Gastrocnemius medialis (tissue), 4 donors: Measurements from ENCODE around the gene PI4KA. TPM values are rescaled to one million over a fixed set of nuclear protein-coding genes. Genes with fewer than 3 reads are reported as not detected.

Experiments used
- ATAC-seq, 2 donors: fragments of 150-250 bp; one replicate each; pipeline ENCODE4 v1.9.1; 2016
- DNase-seq, 2 donors: peaks; one replicate each; pipeline ENCODE4 v3.0.0-alpha.2; 2019
- H3K27ac ChIP-seq, 4 donors: fragments of 200-600 bp; sonication (generic); 1 replicate in 1 of 4; 2 replicates in 3 of 4; pipeline ENCODE4 v1.5.1; 2016 to 2018; ENCODE audit warnings: mild to moderate bottlenecking in 2 of 4, moderate library complexity in 1 of 4
- H3K27me3 ChIP-seq, 3 donors: fragments of 200-600 bp; sonication (generic) in 2 of 3; 1 replicate in 1 of 3; 2 replicates in 2 of 3; pipeline versions ENCODE4 v1.5.1 to v1.6.0; 2016 to 2019; ENCODE audit warnings: mild to moderate bottlenecking in 1 of 3, moderate library complexity in 1 of 3
- H3K36me3 ChIP-seq, 2 donors: fragments of 200-600 bp; sonication (generic) in 1 of 2; one replicate each; pipeline ENCODE4 v1.5.1; 2017 to 2018
- H3K4me1 ChIP-seq, 2 donors: fragments of 200-600 bp; sonication (generic) in 1 of 2; one replicate each; pipeline ENCODE4 v1.5.1; 2016 to 2017; ENCODE audit warnings: mild to moderate bottlenecking in 2 of 2
- H3K4me3 ChIP-seq, 4 donors: fragments of 200-600 bp; sonication (generic) in 3 of 4; 1 replicate in 1 of 4; 2 replicates in 3 of 4; pipeline ENCODE4 v1.5.1; 2016 to 2019; ENCODE audit warnings: mild to moderate bottlenecking in 2 of 4
- H3K9me3 ChIP-seq, 3 donors: fragments of 200-600 bp; sonication (generic) in 2 of 3; 1 replicate in 1 of 3; 2 replicates in 2 of 3; pipeline ENCODE4 v1.5.1; 2016 to 2019
- POLR2A ChIP-seq, 2 donors: fragments of 450-650 bp; IDR thresholded peaks; one replicate each; pipeline ENCODE4 v1.6.1; 2017; ENCODE audit warnings: antibody characterized with exemption in 2 of 2, mild to moderate bottlenecking in 2 of 2, moderate library complexity in 2 of 2
- in situ Hi-C, 4 donors: fragments of 200-750 bp; cut with MboI; loops; one replicate each; pipeline versions ENCODE4 v1.15.0 to v1.8.0; 2017; ENCODE audit warnings: low sequenced_read_pairs in 4 of 4
- intact Hi-C: fragments of 100-400 bp; cut with DNase I; formaldehyde crosslinking; loops from one replicate; pipeline ENCODE4 v1.15.1; 2023; ENCODE audit warnings: low total_unique reads
- total RNA-seq, 4 donors: library from RNA; depleted of rRNA; stranded (reverse); fragments of >200 nt; gene quantifications; one replicate each; pipeline versions ENCODE4 v1.1.0 to v1.2.3, GENCODE V29; 2016
- TF ChIP-seq, protein P1 (sequence below), 5 experiments: fragments of 450-650 bp in 3 of 5; fragments of 200-600 bp in 2 of 5; sonication (generic) in 2 of 5; IDR thresholded peaks in 4 of 5; conservative IDR thresholded peaks in 1 of 5; 1 replicate in 4 of 5; 2 replicates in 1 of 5; pipeline ENCODE4 v1.5.1; 2016 to 2019; ENCODE audit warnings: antibody characterized with exemption in 5 of 5, mild to moderate bottlenecking in 3 of 5, moderate library complexity in 3 of 5

The PI4KA gene
- total RNA-seq, 4 donors from 2014 or later: 40.1 to 59.7 (median 45.4) TPM

DNA sequence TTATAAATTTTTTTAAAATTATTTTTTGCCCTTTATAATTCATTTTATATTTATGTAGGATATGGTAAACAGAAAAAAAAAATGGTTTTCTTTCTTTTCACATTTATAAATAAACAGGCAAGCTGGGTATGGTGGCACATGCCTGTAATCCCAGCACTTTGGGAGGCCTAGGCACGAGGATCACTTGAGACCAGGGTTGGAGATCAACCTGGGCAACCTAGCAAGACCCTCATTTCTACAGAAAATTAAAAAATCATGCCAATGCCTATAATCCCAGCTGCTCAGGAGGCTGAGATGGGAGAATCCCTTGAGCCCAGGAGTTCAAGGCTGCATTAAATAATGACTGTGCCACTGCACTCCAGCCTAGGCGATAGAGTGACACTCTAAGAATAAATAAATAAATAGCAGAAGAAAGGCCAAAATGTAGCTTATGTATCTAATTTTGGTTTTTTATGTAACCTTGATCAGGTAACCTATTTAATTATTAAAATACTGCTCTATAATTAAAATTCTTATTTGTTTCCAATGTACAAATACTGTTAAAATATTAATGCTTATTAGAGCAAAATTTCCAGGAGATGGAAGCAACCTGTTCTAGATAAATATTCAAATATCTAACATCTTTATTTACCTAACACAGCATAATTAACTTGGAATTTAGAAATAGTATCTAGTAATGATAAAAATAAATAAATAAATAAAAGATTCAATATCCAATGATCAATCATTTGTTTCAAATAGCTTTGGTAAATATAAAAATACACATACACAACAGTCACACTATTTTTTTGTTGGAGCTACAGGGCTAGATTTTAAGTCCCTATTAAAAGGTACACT, 21.4 kb downstream of the PI4KA start:
- H3K4me3 ChIP-seq: no peak overlapping the region
- intact Hi-C loops: no loop called here
- DNase-seq: no peak
- no peak for TF ChIP-seq POLR2A (IDR thresholded peaks at IDR 0.05)
- TF ChIP-seq, protein P1, sequence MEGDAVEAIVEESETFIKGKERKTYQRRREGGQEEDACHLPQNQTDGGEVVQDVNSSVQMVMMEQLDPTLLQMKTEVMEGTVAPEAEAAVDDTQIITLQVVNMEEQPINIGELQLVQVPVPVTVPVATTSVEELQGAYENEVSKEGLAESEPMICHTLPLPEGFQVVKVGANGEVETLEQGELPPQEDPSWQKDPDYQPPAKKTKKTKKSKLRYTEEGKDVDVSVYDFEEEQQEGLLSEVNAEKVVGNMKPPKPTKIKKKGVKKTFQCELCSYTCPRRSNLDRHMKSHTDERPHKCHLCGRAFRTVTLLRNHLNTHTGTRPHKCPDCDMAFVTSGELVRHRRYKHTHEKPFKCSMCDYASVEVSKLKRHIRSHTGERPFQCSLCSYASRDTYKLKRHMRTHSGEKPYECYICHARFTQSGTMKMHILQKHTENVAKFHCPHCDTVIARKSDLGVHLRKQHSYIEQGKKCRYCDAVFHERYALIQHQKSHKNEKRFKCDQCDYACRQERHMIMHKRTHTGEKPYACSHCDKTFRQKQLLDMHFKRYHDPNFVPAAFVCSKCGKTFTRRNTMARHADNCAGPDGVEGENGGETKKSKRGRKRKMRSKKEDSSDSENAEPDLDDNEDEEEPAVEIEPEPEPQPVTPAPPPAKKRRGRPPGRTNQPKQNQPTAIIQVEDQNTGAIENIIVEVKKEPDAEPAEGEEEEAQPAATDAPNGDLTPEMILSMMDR (IDR thresholded peaks at IDR 0.05 in 4 of 5, conservative IDR thresholded peaks at IDR 0.05 in 1 of 5): no peak
- no peaks in the 10 kb centered on the region for H3K27me3 ChIP-seq
- peaks cover 0 to 19% of the 10 kb centered on the region in 2 donors for H3K36me3 ChIP-seq
- H3K9me3 ChIP-seq: no peaks in the 10 kb centered on the region
- ATAC-seq: no peak
- no peaks in the 10 kb centered on the region for H3K4me1 ChIP-seq
- H3K27ac ChIP-seq: no peak overlapping the region
- in situ Hi-C loops: no loop called here

DNA sequence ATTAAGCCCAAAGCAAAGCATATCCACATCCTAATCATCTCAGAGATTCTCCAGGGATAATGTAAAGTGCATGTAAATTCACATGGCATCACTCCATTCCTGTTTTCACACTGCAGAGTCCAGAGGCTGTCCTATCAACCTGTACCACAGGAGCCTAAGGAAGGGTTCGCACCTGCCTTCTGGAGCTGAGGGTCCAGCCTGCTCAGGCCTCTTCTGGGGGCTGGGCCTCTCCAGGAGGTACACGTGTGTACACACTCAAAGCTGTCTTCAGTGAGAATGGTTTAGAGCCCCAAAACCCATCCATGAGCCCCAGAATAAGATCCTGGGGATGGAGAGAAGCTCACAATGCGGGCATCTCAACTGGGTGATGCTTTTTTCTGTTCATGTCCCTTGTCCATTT, 23.9 kb downstream of the PI4KA start:
- Histone ChIP-seq H3K36me3 (peaks cover 0 to 42% of the 10 kb centered on the region in 2 donors), H3K27ac (no peak overlapping the region), H3K9me3 (no peaks in the 10 kb centered on the region), H3K4me3 (no peak overlapping the region), H3K4me1 (no peaks in the 10 kb centered on the region), H3K27me3 (no peaks in the 10 kb centered on the region)
- intact Hi-C loops (no loop called here), in situ Hi-C loops (no loop called here)
- DNase-seq (no peak), ATAC-seq (no peak)
- TF ChIP-seq, protein P1 (IDR thresholded peaks at IDR 0.05 in 4 of 5, conservative IDR thresholded peaks at IDR 0.05 in 1 of 5): no peak
- TF ChIP-seq POLR2A (IDR thresholded peaks at IDR 0.05): no peak

DNA sequence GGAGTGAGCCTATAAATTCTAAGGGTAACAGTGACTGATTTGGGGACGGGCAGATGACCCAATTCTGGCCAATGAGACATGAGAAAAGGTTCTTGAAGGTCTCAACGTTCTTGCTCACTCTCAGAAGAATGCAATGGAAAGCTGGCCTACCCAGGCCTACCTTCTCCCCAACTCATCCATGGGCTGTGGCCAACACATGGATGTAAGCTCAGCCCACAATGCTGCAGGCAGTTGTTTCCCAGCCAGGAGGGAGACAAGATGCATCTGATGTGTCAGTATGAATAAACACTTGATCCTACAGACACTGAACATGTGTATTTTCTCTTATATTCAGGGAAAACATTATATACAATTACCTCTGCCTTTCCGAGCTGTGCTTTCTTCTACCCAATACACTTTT, 24.4 kb downstream of the PI4KA start:
- DNase-seq (no peak), ATAC-seq (no peak)
- no peak overlapping the region for H3K4me3 ChIP-seq
- H3K4me1 ChIP-seq: no peaks in the 10 kb centered on the region
- in situ Hi-C loops: no loop called here
- no peaks in the 10 kb centered on the region for H3K9me3 ChIP-seq
- intact Hi-C loops: no loop called here
- TF ChIP-seq, protein P1 (IDR thresholded peaks at IDR 0.05 in 4 of 5, conservative IDR thresholded peaks at IDR 0.05 in 1 of 5): no peak
- no peak for TF ChIP-seq POLR2A (IDR thresholded peaks at IDR 0.05)
- no peaks in the 10 kb centered on the region for H3K27me3 ChIP-seq
- peaks cover 0 to 45% of the 10 kb centered on the region in 2 donors for H3K36me3 ChIP-seq
- H3K27ac ChIP-seq: no peak overlapping the region

DNA sequence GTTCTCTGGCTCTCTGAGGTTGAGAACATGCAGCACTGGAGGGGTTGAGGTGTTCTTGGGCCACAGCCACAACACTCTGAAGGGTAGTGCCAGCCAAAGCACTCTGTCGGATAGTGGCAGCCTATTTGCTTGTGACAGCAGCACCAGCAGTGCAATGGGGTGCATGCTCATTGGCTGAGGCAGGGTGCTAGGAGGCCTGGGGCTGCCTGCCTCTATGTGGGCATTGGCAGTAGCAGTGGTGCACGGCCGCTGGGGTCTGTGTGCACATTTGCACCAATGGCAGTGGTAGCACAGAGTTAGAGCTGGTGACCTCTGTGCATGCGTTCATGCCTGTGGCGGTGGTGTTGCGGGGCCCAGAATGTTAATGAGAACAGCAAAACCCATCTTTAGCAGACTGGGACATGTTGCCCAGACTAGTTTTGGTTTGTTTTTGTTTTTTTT, 25.4 kb downstream of the PI4KA start:
- Histone ChIP-seq H3K27me3 (no peaks in the 10 kb centered on the region), H3K27ac (no peak overlapping the region), H3K9me3 (no peaks in the 10 kb centered on the region), H3K36me3 (peaks cover 0 to 45% of the 10 kb centered on the region in 2 donors), H3K4me3 (no peak overlapping the region), H3K4me1 (no peaks in the 10 kb centered on the region)
- DNase-seq: no peak
- intact Hi-C loops: no loop called here
- in situ Hi-C loops: no loop called here
- ATAC-seq: no peak
- TF ChIP-seq, protein P1 (IDR thresholded peaks at IDR 0.05 in 4 of 5, conservative IDR thresholded peaks at IDR 0.05 in 1 of 5): no peak
- no peak for TF ChIP-seq POLR2A (IDR thresholded peaks at IDR 0.05)
